Thyroid gland (tissue), 4 donors: ENCODE measurements around the gene SHISAL2A.

Experiments
- CTCF ChIP-seq, 6 experiments: fragments of 200-600 bp in 3 of 6; fragments of 450-650 bp in 3 of 6; sonication (generic) in 3 of 6; IDR thresholded peaks; one replicate each; pipeline ENCODE4 v1.5.1; 2016 to 2019; ENCODE audit warnings: antibody characterized with exemption in 6 of 6, mild to moderate bottlenecking in 2 of 6, inconsistent platforms in 1 of 6, moderate library complexity in 1 of 6
- POLR2A ChIP-seq, 2 donors: fragments of 450-650 bp; IDR thresholded peaks; one replicate each; pipeline ENCODE4 v1.6.1; 2017; ENCODE audit warnings: antibody characterized with exemption in 2 of 2, mild to moderate bottlenecking in 2 of 2, moderate library complexity in 1 of 2

GRCh38 chr1:52635321-52636089 lies 2.5 kb downstream of the SHISAL2A start:
- TF ChIP-seq CTCF (IDR thresholded peaks at IDR 0.05) (no peak), POLR2A (IDR thresholded peaks at IDR 0.05) (no peak)
